GM23338 (cell line): ENCODE results near the gene TENT4B. TPM values are rescaled to one million over a fixed set of nuclear protein-coding genes. Genes with fewer than 3 reads are reported as not detected.

Experiments used
- ATAC-seq: fragments of 200-7000 bp; cut with Tn5 transposase; 3 replicates; pipeline ENCODE4 v1.9.1; 2020
- DNase-seq: peaks from one replicate; pipeline ENCODE4 v3.0.0-alpha.2; 2015; ENCODE audit warnings: low spot score
- H2AFZ ChIP-seq: fragments of 200-600 bp; sonication (generic); 2 replicates; pipeline ENCODE4 v1.8.0; 2016; ENCODE audit warnings: antibody characterized with exemption, mild to moderate bottlenecking, moderate library complexity
- H3F3A ChIP-seq: fragments of 200-600 bp; sonication (generic); replicated peaks from 2 replicates; pipeline ENCODE4 v1.8.0; 2017; ENCODE audit warnings: antibody characterized with exemption, mixed run types, low read depth
- H3K27ac ChIP-seq: fragments of 200-600 bp; sonication (generic); 2 replicates; pipeline ENCODE4 v1.6.1; 2016; ENCODE audit warnings: low read depth
- H3K27me3 ChIP-seq: fragments of 200-600 bp; sonication (generic); 2 replicates; pipeline ENCODE4 v1.8.0; 2016; ENCODE audit warnings: mild to moderate bottlenecking, mixed run types, moderate library complexity; ENCODE audit not compliant: insufficient read depth
- H3K36me3 ChIP-seq: fragments of 200-600 bp; sonication (generic); 2 replicates; pipeline ENCODE4 v1.8.0; 2016; ENCODE audit warnings: mild to moderate bottlenecking; ENCODE audit not compliant: insufficient read depth
- H3K4me1 ChIP-seq: fragments of 200-600 bp; sonication (generic); 2 replicates; pipeline ENCODE4 v1.8.0; 2016; ENCODE audit warnings: mild to moderate bottlenecking, moderate library complexity; ENCODE audit not compliant: insufficient read depth
- H3K4me2 ChIP-seq: fragments of 200-600 bp; sonication (generic); 2 replicates; pipeline ENCODE4 v1.7.1; 2017; ENCODE audit warnings: mixed run types
- H3K4me3 ChIP-seq: fragments of 200-600 bp; sonication (generic); 2 replicates; pipeline ENCODE4 v1.6.1; 2016; ENCODE audit warnings: mixed run types
- H3K79me2 ChIP-seq: fragments of 200-600 bp; sonication (generic); replicated peaks from 2 replicates; pipeline ENCODE4 v1.8.0; 2017; ENCODE audit warnings: mild to moderate bottlenecking; ENCODE audit not compliant: insufficient read depth
- H3K9me2 ChIP-seq: fragments of 200-600 bp; sonication (generic); 2 replicates; pipeline ENCODE4 v1.8.0; 2017; ENCODE audit not compliant: insufficient read depth
- H4K20me1 ChIP-seq: fragments of 200-600 bp; sonication (generic); replicated peaks from 2 replicates; pipeline ENCODE4 v1.8.0; 2017; ENCODE audit warnings: mild to moderate bottlenecking; ENCODE audit not compliant: insufficient read depth
- H3K27ac Mint-ChIP-seq: 2 replicates; pipeline ENCODE4 v1.8.0; 2020; ENCODE audit warnings: inconsistent platforms, mild to moderate bottlenecking, moderate library complexity, mixed read lengths
- H3K27me3 Mint-ChIP-seq: 3 replicates; pipeline ENCODE4 v1.8.0; 2022; ENCODE audit warnings: low read depth, mild to moderate bottlenecking, moderate library complexity, mixed read lengths, inconsistent platforms; ENCODE audit not compliant: insufficient read depth, poor library complexity
- H3K36me3 Mint-ChIP-seq: 3 replicates; pipeline ENCODE4 v1.8.0; 2021; ENCODE audit warnings: low read depth, mild to moderate bottlenecking, inconsistent platforms, moderate library complexity, mixed read lengths
- H3K4me1 Mint-ChIP-seq: 3 replicates; pipeline ENCODE4 v1.8.0; 2020; ENCODE audit warnings: mild to moderate bottlenecking, inconsistent platforms, mixed read lengths
- H3K4me3 Mint-ChIP-seq: 3 replicates; pipeline ENCODE4 v1.8.0; 2021; ENCODE audit warnings: moderate library complexity, mild to moderate bottlenecking, inconsistent platforms, mixed read lengths
- H3K9me3 Mint-ChIP-seq: 3 replicates; pipeline ENCODE4 v1.8.0; 2020; ENCODE audit warnings: moderate library complexity, mild to moderate bottlenecking, inconsistent platforms, mixed read lengths
- CREB1 ChIP-seq: fragments of 250-450 bp; sonication (Bioruptor Pico); IDR thresholded peaks from 2 replicates; pipeline ENCODE4 v1.5.0; 2020; ENCODE audit warnings: low read depth, mild to moderate bottlenecking, moderate library complexity
- EZH2 ChIP-seq: fragments of 200-600 bp; sonication (generic); IDR thresholded peaks from one replicate; pipeline ENCODE4 v1.8.0; 2017; ENCODE audit warnings: antibody characterized with exemption, mild to moderate bottlenecking, low read depth; ENCODE audit not compliant: unreplicated experiment
- EZH2phosphoT487 ChIP-seq: fragments of 200-600 bp; sonication (generic); IDR thresholded peaks from one replicate; pipeline ENCODE4 v1.8.1; 2018; ENCODE audit warnings: antibody characterized with exemption; ENCODE audit not compliant: unreplicated experiment
- JUNB ChIP-seq: IDR thresholded peaks from one replicate; pipeline ENCODE4 v1.6.1; 2016; ENCODE audit warnings: antibody characterized with exemption; ENCODE audit not compliant: unreplicated experiment
- NANOG ChIP-seq: IDR thresholded peaks from 2 replicates; pipeline ENCODE4 v1.6.1; 2016; ENCODE audit warnings: antibody characterized with exemption, borderline replicate concordance
- POLR2AphosphoS5 ChIP-seq: IDR thresholded peaks from 2 replicates; pipeline ENCODE4 v1.6.1; 2016; ENCODE audit warnings: antibody characterized with exemption, low read depth
- STAT1 ChIP-seq: IDR thresholded peaks from one replicate; pipeline ENCODE4 v1.6.1; 2016; ENCODE audit warnings: antibody characterized with exemption; ENCODE audit not compliant: unreplicated experiment
- ZNF114 ChIP-seq: fragments of 250-450 bp; sonication (Bioruptor Pico); IDR thresholded peaks from 2 replicates; pipeline ENCODE4 v1.5.0; 2020; ENCODE audit warnings: mild to moderate bottlenecking, moderate library complexity
- ZNF331 ChIP-seq: fragments of 250-450 bp; sonication (Bioruptor Pico); IDR thresholded peaks from 2 replicates; pipeline ENCODE4 v1.5.0; 2020; ENCODE audit warnings: low read depth, mild to moderate bottlenecking, moderate library complexity
- polyA plus RNA-seq: library from polyadenylated mRNA; unstranded; fragments of >200 nt; fragmentation: Nextera tagmentation; extraction: Ambion mirVana; gene quantifications from 2 replicates; pipeline ENCODE4 v1.2.1, GENCODE V29; 2016
- total RNA-seq: library from RNA; depleted of rRNA; stranded (reverse); fragments of >200 nt; shearing (Covaris generic); gene quantifications from 2 replicates; pipeline ENCODE4 v1.2.3, GENCODE V29; 2014
- TF ChIP-seq, protein P1 (sequence below): fragments of 250-450 bp; sonication (Bioruptor Pico); IDR thresholded peaks from 2 replicates; pipeline ENCODE4 v1.5.0; 2020; ENCODE audit warnings: mild to moderate bottlenecking, moderate library complexity
- TF ChIP-seq, protein P2 (sequence below): IDR thresholded peaks from one replicate; pipeline ENCODE4 v1.6.1; 2018; ENCODE audit warnings: antibody characterized with exemption; ENCODE audit not compliant: unreplicated experiment
- TF ChIP-seq, protein P3 (sequence below): IDR thresholded peaks from 2 replicates; pipeline ENCODE4 v1.6.1; 2016; ENCODE audit warnings: antibody characterized with exemption
- TF ChIP-seq, protein P4 (sequence below), 2 experiments: fragments of 200-600 bp in 1 of 2; sonication (generic) in 1 of 2; conservative IDR thresholded peaks; 2 replicates each; pipeline versions ENCODE4 v1.5.1 to v1.6.1; 2016 to 2017; ENCODE audit warnings: antibody characterized with exemption in 2 of 2, low read depth in 2 of 2, mild to moderate bottlenecking in 2 of 2, moderate library complexity in 1 of 2

The TENT4B gene
- total and polyA plus RNA-seq, 2 experiments from 2014 or later = 17.6 to 21.3 TPM

DNA sequence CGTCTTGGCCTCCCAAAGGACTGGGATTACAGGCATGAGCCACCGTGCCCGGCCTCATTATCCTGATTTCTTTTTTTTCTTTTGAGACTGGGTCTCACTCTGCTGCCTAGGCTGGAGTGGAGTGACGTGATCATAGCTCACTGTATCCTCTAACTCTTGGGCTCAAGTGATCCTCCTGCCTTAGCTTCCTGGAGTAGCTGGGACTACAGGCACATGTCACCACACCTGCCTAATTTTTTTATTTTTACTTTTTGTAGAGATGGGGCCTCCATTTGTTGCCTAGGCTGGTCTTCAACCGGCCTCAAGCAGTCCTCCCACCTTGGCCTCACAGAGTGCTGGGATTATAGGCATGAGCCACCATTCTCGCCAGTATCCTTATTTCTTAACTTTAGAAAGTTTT lies 3.5 kb downstream of the TENT4B start:
- Histone ChIP-seq H3F3A (no peaks in the 10 kb centered on the region), H3K36me3 (no peaks in the 10 kb centered on the region), H3K4me2 (no peak overlapping the region), H3K4me1 (peaks cover 16% of the 10 kb centered on the region), H3K27ac (no peak overlapping the region), H3K4me3 (no peak overlapping the region), H3K9me2 (no peaks in the 10 kb centered on the region), H2AFZ (no peak overlapping the region), H3K79me2 (peaks cover 78% of the 10 kb centered on the region), H4K20me1 (peaks cover 41% of the 10 kb centered on the region), H3K27me3 (no peaks in the 10 kb centered on the region)
- no peak overlapping the region for H3K4me3 Mint-ChIP-seq
- peaks cover 19% of the 10 kb centered on the region for H3K4me1 Mint-ChIP-seq
- peaks cover 2% of the 10 kb centered on the region; the same call in 1 of the 3 replicates for H3K36me3 Mint-ChIP-seq
- H3K27me3 Mint-ChIP-seq = peaks cover 5% of the 10 kb centered on the region
- TF ChIP-seq STAT1 = no peak
- TF ChIP-seq, protein P1, sequence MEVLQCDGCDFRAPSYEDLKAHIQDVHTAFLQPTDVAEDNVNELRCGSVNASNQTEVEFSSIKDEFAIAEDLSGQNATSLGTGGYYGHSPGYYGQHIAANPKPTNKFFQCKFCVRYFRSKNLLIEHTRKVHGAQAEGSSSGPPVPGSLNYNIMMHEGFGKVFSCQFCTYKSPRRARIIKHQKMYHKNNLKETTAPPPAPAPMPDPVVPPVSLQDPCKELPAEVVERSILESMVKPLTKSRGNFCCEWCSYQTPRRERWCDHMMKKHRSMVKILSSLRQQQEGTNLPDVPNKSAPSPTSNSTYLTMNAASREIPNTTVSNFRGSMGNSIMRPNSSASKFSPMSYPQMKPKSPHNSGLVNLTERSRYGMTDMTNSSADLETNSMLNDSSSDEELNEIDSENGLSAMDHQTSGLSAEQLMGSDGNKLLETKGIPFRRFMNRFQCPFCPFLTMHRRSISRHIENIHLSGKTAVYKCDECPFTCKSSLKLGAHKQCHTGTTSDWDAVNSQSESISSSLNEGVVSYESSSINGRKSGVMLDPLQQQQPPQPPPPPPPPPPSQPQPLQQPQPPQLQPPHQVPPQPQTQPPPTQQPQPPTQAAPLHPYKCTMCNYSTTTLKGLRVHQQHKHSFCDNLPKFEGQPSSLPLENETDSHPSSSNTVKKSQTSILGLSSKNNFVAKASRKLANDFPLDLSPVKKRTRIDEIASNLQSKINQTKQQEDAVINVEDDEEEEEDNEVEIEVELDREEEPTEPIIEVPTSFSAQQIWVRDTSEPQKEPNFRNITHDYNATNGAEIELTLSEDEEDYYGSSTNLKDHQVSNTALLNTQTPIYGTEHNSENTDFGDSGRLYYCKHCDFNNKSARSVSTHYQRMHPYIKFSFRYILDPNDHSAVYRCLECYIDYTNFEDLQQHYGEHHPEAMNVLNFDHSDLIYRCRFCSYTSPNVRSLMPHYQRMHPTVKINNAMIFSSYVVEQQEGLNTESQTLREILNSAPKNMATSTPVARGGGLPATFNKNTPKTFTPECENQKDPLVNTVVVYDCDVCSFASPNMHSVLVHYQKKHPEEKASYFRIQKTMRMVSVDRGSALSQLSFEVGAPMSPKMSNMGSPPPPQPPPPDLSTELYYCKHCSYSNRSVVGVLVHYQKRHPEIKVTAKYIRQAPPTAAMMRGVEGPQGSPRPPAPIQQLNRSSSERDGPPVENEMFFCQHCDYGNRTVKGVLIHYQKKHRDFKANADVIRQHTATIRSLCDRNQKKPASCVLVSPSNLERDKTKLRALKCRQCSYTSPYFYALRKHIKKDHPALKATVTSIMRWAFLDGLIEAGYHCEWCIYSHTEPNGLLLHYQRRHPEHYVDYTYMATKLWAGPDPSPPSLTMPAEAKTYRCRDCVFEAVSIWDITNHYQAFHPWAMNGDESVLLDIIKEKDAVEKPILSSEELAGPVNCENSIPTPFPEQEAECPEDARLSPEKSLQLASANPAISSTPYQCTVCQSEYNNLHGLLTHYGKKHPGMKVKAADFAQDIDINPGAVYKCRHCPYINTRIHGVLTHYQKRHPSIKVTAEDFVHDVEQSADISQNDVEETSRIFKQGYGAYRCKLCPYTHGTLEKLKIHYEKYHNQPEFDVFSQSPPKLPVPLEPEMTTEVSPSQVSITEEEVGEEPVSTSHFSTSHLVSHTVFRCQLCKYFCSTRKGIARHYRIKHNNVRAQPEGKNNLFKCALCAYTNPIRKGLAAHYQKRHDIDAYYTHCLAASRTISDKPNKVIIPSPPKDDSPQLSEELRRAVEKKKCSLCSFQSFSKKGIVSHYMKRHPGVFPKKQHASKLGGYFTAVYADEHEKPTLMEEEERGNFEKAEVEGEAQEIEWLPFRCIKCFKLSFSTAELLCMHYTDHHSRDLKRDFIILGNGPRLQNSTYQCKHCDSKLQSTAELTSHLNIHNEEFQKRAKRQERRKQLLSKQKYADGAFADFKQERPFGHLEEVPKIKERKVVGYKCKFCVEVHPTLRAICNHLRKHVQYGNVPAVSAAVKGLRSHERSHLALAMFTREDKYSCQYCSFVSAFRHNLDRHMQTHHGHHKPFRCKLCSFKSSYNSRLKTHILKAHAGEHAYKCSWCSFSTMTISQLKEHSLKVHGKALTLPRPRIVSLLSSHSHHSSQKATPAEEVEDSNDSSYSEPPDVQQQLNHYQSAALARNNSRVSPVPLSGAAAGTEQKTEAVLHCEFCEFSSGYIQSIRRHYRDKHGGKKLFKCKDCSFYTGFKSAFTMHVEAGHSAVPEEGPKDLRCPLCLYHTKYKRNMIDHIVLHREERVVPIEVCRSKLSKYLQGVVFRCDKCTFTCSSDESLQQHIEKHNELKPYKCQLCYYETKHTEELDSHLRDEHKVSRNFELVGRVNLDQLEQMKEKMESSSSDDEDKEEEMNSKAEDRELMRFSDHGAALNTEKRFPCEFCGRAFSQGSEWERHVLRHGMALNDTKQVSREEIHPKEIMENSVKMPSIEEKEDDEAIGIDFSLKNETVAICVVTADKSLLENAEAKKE = no peak
- TF ChIP-seq, protein P2, sequence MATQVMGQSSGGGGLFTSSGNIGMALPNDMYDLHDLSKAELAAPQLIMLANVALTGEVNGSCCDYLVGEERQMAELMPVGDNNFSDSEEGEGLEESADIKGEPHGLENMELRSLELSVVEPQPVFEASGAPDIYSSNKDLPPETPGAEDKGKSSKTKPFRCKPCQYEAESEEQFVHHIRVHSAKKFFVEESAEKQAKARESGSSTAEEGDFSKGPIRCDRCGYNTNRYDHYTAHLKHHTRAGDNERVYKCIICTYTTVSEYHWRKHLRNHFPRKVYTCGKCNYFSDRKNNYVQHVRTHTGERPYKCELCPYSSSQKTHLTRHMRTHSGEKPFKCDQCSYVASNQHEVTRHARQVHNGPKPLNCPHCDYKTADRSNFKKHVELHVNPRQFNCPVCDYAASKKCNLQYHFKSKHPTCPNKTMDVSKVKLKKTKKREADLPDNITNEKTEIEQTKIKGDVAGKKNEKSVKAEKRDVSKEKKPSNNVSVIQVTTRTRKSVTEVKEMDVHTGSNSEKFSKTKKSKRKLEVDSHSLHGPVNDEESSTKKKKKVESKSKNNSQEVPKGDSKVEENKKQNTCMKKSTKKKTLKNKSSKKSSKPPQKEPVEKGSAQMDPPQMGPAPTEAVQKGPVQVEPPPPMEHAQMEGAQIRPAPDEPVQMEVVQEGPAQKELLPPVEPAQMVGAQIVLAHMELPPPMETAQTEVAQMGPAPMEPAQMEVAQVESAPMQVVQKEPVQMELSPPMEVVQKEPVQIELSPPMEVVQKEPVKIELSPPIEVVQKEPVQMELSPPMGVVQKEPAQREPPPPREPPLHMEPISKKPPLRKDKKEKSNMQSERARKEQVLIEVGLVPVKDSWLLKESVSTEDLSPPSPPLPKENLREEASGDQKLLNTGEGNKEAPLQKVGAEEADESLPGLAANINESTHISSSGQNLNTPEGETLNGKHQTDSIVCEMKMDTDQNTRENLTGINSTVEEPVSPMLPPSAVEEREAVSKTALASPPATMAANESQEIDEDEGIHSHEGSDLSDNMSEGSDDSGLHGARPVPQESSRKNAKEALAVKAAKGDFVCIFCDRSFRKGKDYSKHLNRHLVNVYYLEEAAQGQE = no peak
- TF ChIP-seq CREB1 (CRISPR knock-in tag) = no peak
- TF ChIP-seq EZH2 = no peak
- TF ChIP-seq JUNB = no peak
- TF ChIP-seq ZNF331 (CRISPR knock-in tag) = no peak
- TF ChIP-seq POLR2AphosphoS5 = no peak
- TF ChIP-seq, protein P3, sequence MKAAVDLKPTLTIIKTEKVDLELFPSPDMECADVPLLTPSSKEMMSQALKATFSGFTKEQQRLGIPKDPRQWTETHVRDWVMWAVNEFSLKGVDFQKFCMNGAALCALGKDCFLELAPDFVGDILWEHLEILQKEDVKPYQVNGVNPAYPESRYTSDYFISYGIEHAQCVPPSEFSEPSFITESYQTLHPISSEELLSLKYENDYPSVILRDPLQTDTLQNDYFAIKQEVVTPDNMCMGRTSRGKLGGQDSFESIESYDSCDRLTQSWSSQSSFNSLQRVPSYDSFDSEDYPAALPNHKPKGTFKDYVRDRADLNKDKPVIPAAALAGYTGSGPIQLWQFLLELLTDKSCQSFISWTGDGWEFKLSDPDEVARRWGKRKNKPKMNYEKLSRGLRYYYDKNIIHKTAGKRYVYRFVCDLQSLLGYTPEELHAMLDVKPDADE = no peak
- TF ChIP-seq, protein P4, sequence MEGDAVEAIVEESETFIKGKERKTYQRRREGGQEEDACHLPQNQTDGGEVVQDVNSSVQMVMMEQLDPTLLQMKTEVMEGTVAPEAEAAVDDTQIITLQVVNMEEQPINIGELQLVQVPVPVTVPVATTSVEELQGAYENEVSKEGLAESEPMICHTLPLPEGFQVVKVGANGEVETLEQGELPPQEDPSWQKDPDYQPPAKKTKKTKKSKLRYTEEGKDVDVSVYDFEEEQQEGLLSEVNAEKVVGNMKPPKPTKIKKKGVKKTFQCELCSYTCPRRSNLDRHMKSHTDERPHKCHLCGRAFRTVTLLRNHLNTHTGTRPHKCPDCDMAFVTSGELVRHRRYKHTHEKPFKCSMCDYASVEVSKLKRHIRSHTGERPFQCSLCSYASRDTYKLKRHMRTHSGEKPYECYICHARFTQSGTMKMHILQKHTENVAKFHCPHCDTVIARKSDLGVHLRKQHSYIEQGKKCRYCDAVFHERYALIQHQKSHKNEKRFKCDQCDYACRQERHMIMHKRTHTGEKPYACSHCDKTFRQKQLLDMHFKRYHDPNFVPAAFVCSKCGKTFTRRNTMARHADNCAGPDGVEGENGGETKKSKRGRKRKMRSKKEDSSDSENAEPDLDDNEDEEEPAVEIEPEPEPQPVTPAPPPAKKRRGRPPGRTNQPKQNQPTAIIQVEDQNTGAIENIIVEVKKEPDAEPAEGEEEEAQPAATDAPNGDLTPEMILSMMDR (conservative IDR thresholded peaks at IDR 0.05; ENCODE audit: low read depth in 2 of 2) = no peak
- TF ChIP-seq ZNF114 (CRISPR knock-in tag) = no peak
- no peak for TF ChIP-seq EZH2phosphoT487
- no peak for TF ChIP-seq NANOG
- no peak for DNase-seq
- H3K27ac Mint-ChIP-seq = no peak overlapping the region
- no peak for ATAC-seq
- H3K9me3 Mint-ChIP-seq = no peaks in the 10 kb centered on the region
